Measurements from ENCODE around the gene PPP4R3B. TPM values are rescaled to one million over a fixed set of nuclear protein-coding genes. Genes with fewer than 3 reads are reported as not detected.
A peak's percentile ranks its signal among the peaks of the same experiment; 100 is the strongest.

Gene PPP4R3B
- polyA plus RNA-seq, 1 of the 3 experiments (the other 2 are of a cell fraction): 9.3 TPM

- TF ChIP-seq FOSL2 (IDR thresholded peaks at IDR 0.05; ENCODE audit: borderline replicate concordance, low read depth): no peak
These were observed 8.1 kb downstream of the PPP4R3B start (continued) for GRCh38 chr2:55609193-55609794.

DNA sequence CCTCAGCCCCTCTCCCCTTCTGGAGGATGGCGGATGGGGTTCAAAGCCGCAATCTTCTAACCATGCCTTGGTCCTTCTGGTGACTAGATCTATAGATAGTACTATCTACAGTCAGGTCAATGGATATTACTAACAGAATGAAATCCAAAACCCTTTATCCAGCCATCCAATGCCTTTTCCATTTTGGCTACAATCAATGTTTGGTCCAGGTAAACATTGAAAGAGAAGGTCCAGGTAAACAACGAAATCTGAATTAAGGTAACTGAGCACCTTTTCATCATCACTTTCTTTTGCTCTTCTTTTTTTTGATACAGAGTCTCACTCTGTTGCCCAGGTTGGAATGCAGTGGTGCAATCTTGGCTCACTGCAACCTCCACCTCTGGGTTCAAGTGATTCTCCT, 9.7 kb downstream of the PPP4R3B start:
- 100% methylated on average over 3 of the region's 3 CpGs for WGBS (ENCODE audit: low lambda C conversion rate)
- no peak overlapping the region for H2AFZ ChIP-seq (ENCODE audit: low read depth)
- H3K9ac ChIP-seq: no peak overlapping the region
- H3K79me2 ChIP-seq (ENCODE audit: insufficient read depth): peaks cover 84% of the 10 kb centered on the region
- no peaks in the 10 kb centered on the region for H3K9me2 ChIP-seq
- H4K20me1 ChIP-seq (ENCODE audit: insufficient read depth): no peaks in the 10 kb centered on the region; the same call in 1 of the 2 replicates
- H3K4me1 ChIP-seq (ENCODE audit: control insufficient read depth in 1 of 2, insufficient read depth in 2 of 2, low read depth in 1 of 2, low read length in 1 of 2): 0 out of 4 replicates have a peak, but pooled peaks cover 0 to 11% of the 10 kb centered on the region in 2 experiments
- no peak overlapping the region for H3K4me3 ChIP-seq (ENCODE audit: low read depth in 2 of 2, low read length in 1 of 2)
- H3K27me3 ChIP-seq (ENCODE audit: insufficient read depth): no peaks in the 10 kb centered on the region
- no peaks in the 10 kb centered on the region for H3K9me3 ChIP-seq
- no peak overlapping the region for H3K4me2 ChIP-seq
- POLR2A ChIA-PET: no interaction called here
- CTCF ChIA-PET: no interaction called here
- no peak overlapping the region for H3K27ac ChIP-seq (ENCODE audit: low read depth in 2 of 2, low read length in 1 of 2)
- H3F3A ChIP-seq (replicated peaks; ENCODE audit: insufficient read depth): peaks cover 10% of the 10 kb centered on the region
- no peak for TF ChIP-seq EP300 (IDR thresholded peaks at IDR 0.05; ENCODE audit: borderline replicate concordance in 1 of 2, low read depth in 1 of 2, low read length in 1 of 2)
- TF ChIP-seq REST (IDR thresholded peaks at IDR 0.05; ENCODE audit: low read depth, low read length): no peak
- TF ChIP-seq ELF1 (IDR thresholded peaks at IDR 0.05): no peak
- DNase-seq: no peak
- H3K36me3 ChIP-seq (replicated peaks in 1 of 2; ENCODE audit: control insufficient read depth in 1 of 2, insufficient read depth in 2 of 2, low read length in 1 of 2): peaks cover 0 to 20% of the 10 kb centered on the region in 2 experiments

- H3K4me2 ChIP-seq: peak overlapping the region; percentile 42
- CTCF ChIA-PET: interaction anchor here (1.2 kb wide), 1 partner anchor 35 kb away, joined by 3 read pairs; no protein-coding TSS in a partner anchor
- H3K9ac ChIP-seq: peak overlapping the region; percentile 24; the same call in 1 of the 2 replicates
- no peaks in the 10 kb centered on the region for H3K9me2 ChIP-seq
- H3K9me3 ChIP-seq: no peaks in the 10 kb centered on the region
- H3K4me1 ChIP-seq (ENCODE audit: control insufficient read depth in 1 of 2, insufficient read depth in 2 of 2, low read depth in 1 of 2, low read length in 1 of 2): 0 out of 4 replicates have a peak, but pooled peaks cover 0 to 11% of the 10 kb centered on the region in 2 experiments
- no peaks in the 10 kb centered on the region for H3K27me3 ChIP-seq (ENCODE audit: insufficient read depth)
- POLR2A ChIA-PET: no interaction called here
- DNase-seq: no peak
- no peaks in the 10 kb centered on the region; the same call in 1 of the 2 replicates for H4K20me1 ChIP-seq (ENCODE audit: insufficient read depth)
- peaks cover 10% of the 10 kb centered on the region for H3F3A ChIP-seq (replicated peaks; ENCODE audit: insufficient read depth)
- 95% methylated on average over 1 of the region's 1 CpG for WGBS (ENCODE audit: low lambda C conversion rate)
- H3K27ac ChIP-seq (ENCODE audit: low read depth in 2 of 2, low read length in 1 of 2): peak overlapping the region in 1 of 2 experiments; percentile 69; a peak in 2 of 4 replicates
- H3K4me3 ChIP-seq (ENCODE audit: low read depth in 2 of 2, low read length in 1 of 2): no peak overlapping the region
- peaks cover 4 to 5% of the 10 kb centered on the region in 2 experiments for H3K36me3 ChIP-seq (replicated peaks in 1 of 2; ENCODE audit: control insufficient read depth in 1 of 2, insufficient read depth in 2 of 2, low read length in 1 of 2)
- peaks cover 80% of the 10 kb centered on the region for H3K79me2 ChIP-seq (ENCODE audit: insufficient read depth)
- no peak overlapping the region; the same call in none of the 2 replicates for H2AFZ ChIP-seq (ENCODE audit: low read depth)
- TF ChIP-seq FOSL2 (IDR thresholded peaks at IDR 0.05; ENCODE audit: borderline replicate concordance, low read depth) (no peak), TAF1 (IDR thresholded peaks at IDR 0.05; ENCODE audit: borderline replicate concordance, low read depth, low read length) (no peak), USF2 (IDR thresholded peaks at IDR 0.05; ENCODE audit: borderline replicate concordance, low read depth, low read length) (no peak), NRF1 (IDR thresholded peaks at IDR 0.05; ENCODE audit: low read depth, low read length) (no peak), RAD21 (IDR thresholded peaks at IDR 0.05; ENCODE audit: low read length) (no peak), GATA2 (CRISPR knock-in tag; IDR thresholded peaks at IDR 0.05) (no peak), CHD2 (IDR thresholded peaks at IDR 0.05; ENCODE audit: low read length, partially characterized antibody) (no peak), TEAD4 (IDR thresholded peaks at IDR 0.05; ENCODE audit: borderline replicate concordance, insufficient read depth) (no peak), EP300 (IDR thresholded peaks at IDR 0.05; ENCODE audit: borderline replicate concordance in 1 of 2, low read depth in 1 of 2, low read length in 1 of 2) (no peak)
- TF ChIP-seq, protein P1, sequence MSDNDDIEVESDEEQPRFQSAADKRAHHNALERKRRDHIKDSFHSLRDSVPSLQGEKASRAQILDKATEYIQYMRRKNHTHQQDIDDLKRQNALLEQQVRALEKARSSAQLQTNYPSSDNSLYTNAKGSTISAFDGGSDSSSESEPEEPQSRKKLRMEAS (IDR thresholded peaks at IDR 0.05; ENCODE audit: low read depth): no peak
- TF ChIP-seq, protein P2, sequence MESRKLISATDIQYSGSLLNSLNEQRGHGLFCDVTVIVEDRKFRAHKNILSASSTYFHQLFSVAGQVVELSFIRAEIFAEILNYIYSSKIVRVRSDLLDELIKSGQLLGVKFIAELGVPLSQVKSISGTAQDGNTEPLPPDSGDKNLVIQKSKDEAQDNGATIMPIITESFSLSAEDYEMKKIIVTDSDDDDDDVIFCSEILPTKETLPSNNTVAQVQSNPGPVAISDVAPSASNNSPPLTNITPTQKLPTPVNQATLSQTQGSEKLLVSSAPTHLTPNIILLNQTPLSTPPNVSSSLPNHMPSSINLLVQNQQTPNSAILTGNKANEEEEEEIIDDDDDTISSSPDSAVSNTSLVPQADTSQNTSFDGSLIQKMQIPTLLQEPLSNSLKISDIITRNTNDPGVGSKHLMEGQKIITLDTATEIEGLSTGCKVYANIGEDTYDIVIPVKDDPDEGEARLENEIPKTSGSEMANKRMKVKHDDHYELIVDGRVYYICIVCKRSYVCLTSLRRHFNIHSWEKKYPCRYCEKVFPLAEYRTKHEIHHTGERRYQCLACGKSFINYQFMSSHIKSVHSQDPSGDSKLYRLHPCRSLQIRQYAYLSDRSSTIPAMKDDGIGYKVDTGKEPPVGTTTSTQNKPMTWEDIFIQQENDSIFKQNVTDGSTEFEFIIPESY (IDR thresholded peaks at IDR 0.05; ENCODE audit: borderline replicate concordance, low read depth): no peak
These were observed 13.3 kb downstream of the PPP4R3B start for GRCh38 chr2:55604027-55604565.
